T-helper 1 cell treated with Interleukin-12 subunit alpha and Interleukin-12 subunit beta and Interleukin-4 antibody, amounts not matched to agents 30 μg/mL and 1 μg/mL, for 36 hours (primary cell): Measurements from ENCODE around the gene CDK5RAP3.
"Not testable (repeated sequence)": the region's sequence is repeated elsewhere in the genome, so short reads cannot be mapped to it uniquely, and the experiment has no call there.

Experiments used
- H3K27ac Mint-ChIP-seq: one replicate; pipeline ENCODE4 v1.8.0; 2021; ENCODE audit warnings: mild to moderate bottlenecking, mixed read lengths
- H3K27me3 Mint-ChIP-seq: one replicate; pipeline ENCODE4 v1.8.0; 2021; ENCODE audit warnings: low read depth, mixed read lengths
- H3K36me3 Mint-ChIP-seq: one replicate; pipeline ENCODE4 v1.8.0; 2021; ENCODE audit warnings: low read depth, mixed read lengths
- H3K4me1 Mint-ChIP-seq: one replicate; pipeline ENCODE4 v1.8.0; 2021; ENCODE audit warnings: low read depth, mixed read lengths
- H3K4me3 Mint-ChIP-seq: one replicate; pipeline ENCODE4 v1.8.0; 2021; ENCODE audit warnings: mild to moderate bottlenecking, moderate library complexity, mixed read lengths
- H3K9me3 Mint-ChIP-seq: one replicate; pipeline ENCODE4 v1.8.0; 2021; ENCODE audit warnings: mixed read lengths

Gene CDK5RAP3

DNA sequence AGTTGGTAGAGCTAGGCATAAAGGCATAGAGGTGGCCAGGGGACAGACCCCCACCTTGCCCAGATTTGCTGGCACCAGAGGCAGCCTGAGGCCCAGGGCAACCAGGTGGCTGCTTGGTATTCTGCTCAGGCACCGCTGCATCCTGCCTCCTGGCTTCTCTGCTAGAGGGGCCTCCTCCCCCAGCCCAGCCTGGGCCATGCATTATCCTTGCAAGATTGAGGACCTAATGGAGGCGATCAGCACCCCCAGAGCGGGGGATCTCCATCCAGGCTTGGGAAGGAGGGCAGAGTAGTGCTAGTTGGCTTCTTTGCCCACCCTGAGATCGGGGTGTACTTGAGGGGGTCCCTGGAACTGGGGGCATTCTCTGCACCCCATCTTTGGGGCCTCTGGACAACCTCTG lies 23.8 kb downstream of the CDK5RAP3 start:
- Mint-ChIP-seq H3K36me3 (no peaks in the 10 kb centered on the region), H3K4me1 (peaks cover 2% of the 10 kb centered on the region), H3K9me3 (no peaks in the 10 kb centered on the region), H3K4me3 (no peak overlapping the region), H3K27me3 (peaks cover 10% of the 10 kb centered on the region), H3K27ac (no peak overlapping the region)

GRCh38 chr17:47995241-47995935 lies 24.5 kb downstream of the CDK5RAP3 start:
- Mint-ChIP-seq H3K4me1 (no peaks in the 10 kb centered on the region), H3K4me3 (no peak overlapping the region), H3K9me3 (no peaks in the 10 kb centered on the region), H3K27me3 (peaks cover 10% of the 10 kb centered on the region), H3K27ac (no peak overlapping the region), H3K36me3 (no peaks in the 10 kb centered on the region)

DNA sequence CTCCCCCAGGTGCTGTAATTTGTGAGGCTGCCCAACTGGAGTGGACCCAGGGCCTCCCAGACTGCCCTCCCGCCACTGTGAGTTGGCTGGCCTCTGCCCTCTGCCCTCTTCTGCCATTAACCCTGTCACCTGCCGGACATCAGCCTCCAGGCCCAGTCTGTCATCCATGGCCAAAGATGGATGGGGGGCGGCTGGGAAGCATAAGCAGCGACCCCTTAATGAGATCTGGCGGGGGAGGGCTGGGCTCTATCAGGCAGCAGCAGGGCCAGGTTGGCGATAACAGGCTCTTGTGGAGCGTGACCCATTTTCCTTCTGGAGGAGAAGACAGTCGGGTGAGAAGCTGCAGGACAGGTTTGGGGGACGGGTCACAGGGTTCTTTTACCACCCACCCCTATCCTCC lies 25.3 kb downstream of the CDK5RAP3 start:
- Mint-ChIP-seq H3K27me3 (peaks cover 10% of the 10 kb centered on the region), H3K36me3 (no peaks in the 10 kb centered on the region), H3K27ac (no peak overlapping the region), H3K4me3 (no peak overlapping the region), H3K9me3 (no peaks in the 10 kb centered on the region), H3K4me1 (no peaks in the 10 kb centered on the region)

DNA sequence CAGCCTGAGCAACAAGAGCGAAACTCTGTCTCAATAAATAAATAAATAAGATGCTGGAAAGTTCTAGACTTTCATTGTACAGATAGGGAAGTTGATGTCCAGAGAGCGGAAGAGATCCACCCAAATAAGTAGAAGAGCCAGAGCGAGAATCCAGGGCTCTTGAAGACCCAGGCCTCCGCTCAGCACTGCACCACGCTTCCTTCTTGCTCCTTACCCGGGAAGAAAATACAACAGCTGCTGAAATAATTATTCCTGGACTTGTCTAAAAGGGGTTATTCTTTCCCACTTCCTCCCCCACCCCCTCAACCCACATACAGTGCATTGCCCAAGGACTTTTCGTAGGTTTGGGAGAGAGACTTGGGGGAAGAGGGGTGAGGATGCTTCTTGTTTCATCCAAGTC lies 26.7 kb downstream of the CDK5RAP3 start:
- no peaks in the 10 kb centered on the region for H3K9me3 Mint-ChIP-seq
- no peak overlapping the region for H3K4me3 Mint-ChIP-seq
- H3K36me3 Mint-ChIP-seq, result no peaks in the 10 kb centered on the region
- H3K27ac Mint-ChIP-seq, result no peak overlapping the region
- H3K27me3 Mint-ChIP-seq, result peaks cover 10% of the 10 kb centered on the region
- peaks cover 2% of the 10 kb centered on the region for H3K4me1 Mint-ChIP-seq

DNA sequence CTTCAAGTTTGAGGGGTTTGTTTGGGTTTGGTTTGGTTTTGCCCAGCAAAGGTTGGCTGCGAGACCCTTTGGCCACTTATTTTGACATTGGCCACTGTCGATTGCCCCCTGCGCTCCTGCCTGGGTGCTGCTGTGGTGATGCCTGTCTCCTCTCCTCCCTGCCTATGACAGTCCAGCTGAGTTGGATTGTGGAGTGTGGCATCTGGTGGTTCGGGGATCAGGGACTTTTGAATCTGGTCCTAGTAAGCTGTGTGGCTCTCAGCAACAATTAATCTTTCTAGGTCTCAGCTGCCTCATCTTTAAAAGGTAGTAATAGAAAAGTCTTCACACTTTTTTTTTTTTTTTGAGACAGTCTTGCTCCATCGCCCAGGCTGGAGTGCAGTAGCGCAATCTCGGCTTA lies 27.1 kb downstream of the CDK5RAP3 start:
- Mint-ChIP-seq H3K36me3 (no peaks in the 10 kb centered on the region), H3K27me3 (peaks cover 10% of the 10 kb centered on the region), H3K9me3 (no peaks in the 10 kb centered on the region), H3K4me1 (peaks cover 6% of the 10 kb centered on the region), H3K27ac (no peak overlapping the region), H3K4me3 (no peak overlapping the region)

DNA sequence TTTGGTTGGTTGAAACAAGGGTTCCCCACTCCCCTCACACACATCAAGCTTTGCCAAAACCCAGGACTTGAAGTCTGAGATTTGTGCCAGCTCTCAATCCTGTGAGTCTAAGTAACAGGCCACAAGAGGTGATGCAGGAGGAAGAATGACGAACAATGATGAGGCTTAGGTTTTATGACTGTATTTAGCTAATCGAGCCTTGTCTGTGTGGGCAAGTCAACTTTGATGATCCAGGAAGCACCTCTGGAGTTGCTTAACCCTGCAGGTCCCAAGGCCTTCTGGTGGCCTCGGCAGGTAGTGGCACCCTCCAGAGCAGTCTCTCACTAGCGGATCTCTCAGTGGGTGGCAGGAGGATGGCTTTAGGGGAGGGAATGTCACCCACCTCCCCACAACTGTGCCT lies 28.7 kb downstream of the CDK5RAP3 start:
- Mint-ChIP-seq H3K27me3 (peaks cover 9% of the 10 kb centered on the region), H3K36me3 (no peaks in the 10 kb centered on the region), H3K4me3 (no peak overlapping the region), H3K9me3 (no peaks in the 10 kb centered on the region), H3K4me1 (peaks cover 11% of the 10 kb centered on the region), H3K27ac (no peak overlapping the region)

- Mint-ChIP-seq H3K36me3 (no peaks in the 10 kb centered on the region), H3K27ac (no peak overlapping the region), H3K27me3 (peaks cover 12% of the 10 kb centered on the region), H3K4me3 (no peak overlapping the region), H3K4me1 (peaks cover 16% of the 10 kb centered on the region), H3K9me3 (no peaks in the 10 kb centered on the region)
Measured at GRCh38 chr17:48001197-48001596, 30.3 kb downstream of the CDK5RAP3 start.

DNA sequence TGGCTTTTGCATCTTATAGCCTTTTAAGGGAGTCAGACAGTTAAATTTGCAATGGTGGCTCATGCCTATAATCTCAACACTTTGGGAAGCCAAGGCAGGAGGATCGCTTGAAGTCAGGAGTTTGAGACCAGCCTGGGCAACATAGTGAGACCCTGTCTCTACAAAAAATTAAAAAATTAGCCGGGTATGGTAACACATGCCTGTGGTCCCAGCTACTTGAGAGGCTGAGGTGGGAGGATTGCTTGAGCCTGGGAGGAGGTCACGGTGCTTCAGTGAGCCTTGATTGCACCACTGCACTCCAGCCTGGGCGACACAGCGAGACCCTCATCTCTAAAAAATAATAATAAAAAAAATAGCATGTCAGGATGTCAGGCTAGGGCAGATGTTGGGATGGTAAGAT lies 30.7 kb downstream of the CDK5RAP3 start:
- H3K27me3 Mint-ChIP-seq, result peaks cover 14% of the 10 kb centered on the region
- peaks cover 16% of the 10 kb centered on the region for H3K4me1 Mint-ChIP-seq
- H3K4me3 Mint-ChIP-seq, H3K9me3 Mint-ChIP-seq, H3K27ac Mint-ChIP-seq, H3K36me3 Mint-ChIP-seq: not testable (repeated sequence)

DNA sequence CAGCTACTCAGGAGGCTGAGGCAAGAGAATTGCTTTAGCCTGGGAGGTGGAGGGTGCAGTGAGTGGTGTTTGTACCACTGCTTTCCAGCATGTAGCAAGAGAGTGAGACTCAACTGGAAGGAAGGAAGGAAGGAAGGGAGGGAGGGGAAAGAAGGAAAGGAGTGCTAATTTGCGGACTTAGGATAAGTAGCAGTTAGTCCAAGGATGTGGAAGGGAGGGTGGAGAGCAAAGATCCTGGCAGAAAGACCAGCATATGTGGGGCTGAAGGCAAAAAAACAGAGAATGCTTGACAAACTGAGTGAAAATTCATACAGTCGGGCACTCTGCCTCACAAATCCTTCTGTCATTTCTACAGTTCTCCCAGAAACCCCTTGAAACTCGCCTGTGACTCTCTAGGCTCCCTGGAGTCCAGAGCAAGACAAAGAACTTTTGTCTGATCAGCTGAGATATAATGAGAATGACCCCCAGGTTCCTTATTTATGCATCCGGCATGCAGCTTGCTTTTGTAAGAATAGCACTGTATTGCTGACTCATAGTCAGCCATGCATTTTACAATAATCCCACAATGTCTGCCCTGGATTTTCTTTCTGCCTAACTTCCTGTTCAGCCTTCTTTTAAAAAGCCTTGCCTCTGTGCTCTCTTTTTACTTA lies 31.5 kb downstream of the CDK5RAP3 start:
- Mint-ChIP-seq H3K27me3 (peaks cover 21% of the 10 kb centered on the region), H3K9me3 (no peaks in the 10 kb centered on the region), H3K27ac (no peak overlapping the region), H3K4me1 (peaks cover 16% of the 10 kb centered on the region), H3K36me3 (no peaks in the 10 kb centered on the region), H3K4me3 (no peak overlapping the region)

GRCh38 chr17:48002916-48003416 lies 32.1 kb downstream of the CDK5RAP3 start:
- Mint-ChIP-seq H3K4me3 (no peak overlapping the region), H3K27me3 (peaks cover 21% of the 10 kb centered on the region), H3K27ac (no peak overlapping the region)

DNA sequence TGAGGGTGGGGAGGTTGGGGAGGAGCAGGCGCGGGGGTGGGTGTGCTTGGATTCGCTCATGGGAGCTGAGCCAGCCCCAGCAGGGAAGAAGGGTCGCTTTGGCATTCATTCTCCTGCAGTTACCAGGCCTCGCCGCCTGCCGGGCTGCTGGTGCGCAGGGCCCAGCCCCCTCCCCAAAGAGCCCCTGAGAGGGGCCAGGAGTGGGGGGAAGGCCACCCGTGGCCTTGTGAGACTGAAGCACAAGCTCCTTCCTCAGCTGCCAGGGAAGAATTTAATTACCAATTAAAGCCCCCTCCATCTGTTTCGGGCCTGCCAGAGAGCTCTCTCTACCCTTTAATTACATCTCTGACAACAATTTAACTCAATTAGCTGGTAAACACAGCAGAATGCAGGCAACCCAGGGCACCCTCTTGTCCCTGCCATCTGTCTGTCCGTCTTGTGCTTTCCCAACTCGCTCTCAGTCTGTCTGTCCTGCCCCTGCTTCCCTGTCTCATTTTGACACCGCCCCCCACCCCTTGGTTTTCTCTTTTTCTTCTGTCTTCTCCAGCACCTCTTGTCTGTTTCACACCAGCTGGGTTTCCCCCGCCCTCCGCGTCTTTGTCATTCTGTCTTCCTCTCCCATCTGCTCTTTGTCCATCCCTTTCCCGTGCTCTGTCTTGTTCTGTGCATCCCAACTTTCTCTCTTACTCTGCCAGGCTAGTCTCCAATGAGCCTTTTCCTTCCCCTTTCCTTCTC lies 32.7 kb downstream of the CDK5RAP3 start:
- H3K36me3 Mint-ChIP-seq, result no peaks in the 10 kb centered on the region
- no peak overlapping the region for H3K4me3 Mint-ChIP-seq
- H3K9me3 Mint-ChIP-seq, result no peaks in the 10 kb centered on the region
- peaks cover 25% of the 10 kb centered on the region for H3K27me3 Mint-ChIP-seq
- H3K27ac Mint-ChIP-seq, result peak overlapping the region; percentile 32
- peaks cover 16% of the 10 kb centered on the region for H3K4me1 Mint-ChIP-seq

More at GRCh38 chr17:48002916-48003416, 32.1 kb downstream of the CDK5RAP3 start:
- Mint-ChIP-seq H3K4me1 (peaks cover 16% of the 10 kb centered on the region), H3K9me3 (no peaks in the 10 kb centered on the region), H3K36me3 (no peaks in the 10 kb centered on the region)

DNA sequence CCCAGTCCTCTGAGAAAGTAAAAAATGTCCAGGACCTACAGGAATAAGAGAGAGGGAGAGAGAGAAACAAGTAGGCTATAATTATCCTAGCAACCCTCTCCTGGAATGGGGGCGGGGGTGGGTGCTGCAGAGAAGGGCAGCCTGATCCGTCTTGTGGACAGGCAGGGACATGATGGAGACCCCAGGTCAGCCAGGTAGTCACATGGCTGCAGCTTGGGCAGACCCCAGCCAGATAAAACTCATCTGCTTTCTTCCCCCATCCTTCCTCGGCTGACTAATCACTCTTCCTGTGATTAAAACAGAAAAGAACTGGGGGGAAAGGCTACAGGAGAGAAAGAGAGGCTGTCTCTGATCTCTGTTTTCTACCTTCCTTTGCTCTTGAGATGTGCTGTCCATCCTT lies 34.1 kb downstream of the CDK5RAP3 start:
- H3K4me3 Mint-ChIP-seq, result no peak overlapping the region
- no peaks in the 10 kb centered on the region for H3K36me3 Mint-ChIP-seq
- H3K4me1 Mint-ChIP-seq, result peaks cover 16% of the 10 kb centered on the region
- no peaks in the 10 kb centered on the region for H3K9me3 Mint-ChIP-seq
- no peak overlapping the region for H3K27ac Mint-ChIP-seq
- peaks cover 33% of the 10 kb centered on the region for H3K27me3 Mint-ChIP-seq

DNA sequence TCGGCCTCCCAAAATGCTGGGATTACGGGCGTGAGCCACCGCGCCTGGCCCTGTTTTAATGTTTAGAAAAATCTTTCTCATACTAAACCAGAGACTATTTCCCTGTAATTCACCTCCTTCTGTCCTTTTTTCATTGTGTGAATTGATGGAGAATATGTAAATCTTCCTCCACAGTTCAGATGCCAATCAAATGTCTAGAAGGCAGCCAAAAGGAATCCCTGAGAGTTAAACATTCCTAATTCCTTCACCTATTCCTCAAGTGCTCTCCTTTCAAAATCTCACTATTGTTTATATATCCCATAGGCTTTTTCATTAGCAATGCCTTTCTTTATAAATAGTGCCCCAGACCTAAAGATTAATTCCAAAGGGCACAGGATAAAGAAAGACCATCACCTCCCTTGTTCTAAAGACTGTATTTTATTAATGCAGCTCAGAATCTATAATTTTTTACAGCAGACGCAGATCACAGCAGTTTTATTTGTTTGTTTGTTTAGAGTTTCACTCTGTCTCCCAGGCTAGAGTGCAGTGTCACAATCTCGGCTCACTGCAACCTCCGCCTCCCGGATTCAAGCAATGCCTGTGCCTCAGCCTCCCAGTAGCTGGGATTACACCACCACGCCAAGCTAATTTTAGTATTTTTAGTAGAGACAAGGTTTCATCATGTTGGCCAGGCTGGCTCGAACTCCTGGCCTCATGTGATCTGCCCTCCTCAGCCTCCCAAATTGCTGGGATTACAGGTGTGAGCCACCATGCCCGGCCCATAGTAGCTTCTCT lies 36.2 kb downstream of the CDK5RAP3 start:
- no peaks in the 10 kb centered on the region for H3K36me3 Mint-ChIP-seq
- H3K9me3 Mint-ChIP-seq, result no peaks in the 10 kb centered on the region
- no peak overlapping the region for H3K27ac Mint-ChIP-seq
- peaks cover 41% of the 10 kb centered on the region for H3K27me3 Mint-ChIP-seq
- H3K4me3 Mint-ChIP-seq, result no peak overlapping the region
- H3K4me1 Mint-ChIP-seq, result peaks cover 21% of the 10 kb centered on the region

DNA sequence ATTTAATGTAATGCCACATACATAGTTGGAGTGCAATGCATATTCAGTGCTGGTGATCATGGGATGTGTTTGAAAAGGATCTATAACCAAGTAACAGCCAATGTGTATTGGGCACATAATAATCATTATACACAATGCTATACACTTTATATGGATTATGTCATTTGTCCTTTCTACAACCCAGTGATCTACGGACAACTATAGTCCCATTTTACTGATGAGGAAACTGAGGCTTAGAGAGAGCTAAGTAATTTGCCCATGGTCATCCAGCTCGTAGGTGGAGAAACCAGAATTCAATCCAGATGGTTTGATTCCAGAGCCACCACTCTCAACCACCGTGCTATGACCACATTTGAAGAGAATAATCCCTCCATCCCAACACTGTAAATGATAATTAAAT lies 39.3 kb downstream of the CDK5RAP3 start:
- Mint-ChIP-seq H3K4me1 (peaks cover 12% of the 10 kb centered on the region), H3K27ac (no peak overlapping the region), H3K27me3 (peaks cover 54% of the 10 kb centered on the region), H3K36me3 (no peaks in the 10 kb centered on the region), H3K9me3 (no peaks in the 10 kb centered on the region), H3K4me3 (no peak overlapping the region)
